K562 (cell line): Measurements from ENCODE around the gene CELA3A. TPM values are rescaled to one million over a fixed set of nuclear protein-coding genes. Genes with fewer than 3 reads are reported as not detected.
"Not testable (repeated sequence)": the region's sequence is repeated elsewhere in the genome, so short reads cannot be mapped to it uniquely, and the experiment has no call there.

ENCODE experiments used
- ATAC-seq: fragments of 200-7000 bp; cut with Tn5 transposase; 3 replicates; pipeline ENCODE4 v1.9.1; 2020; ENCODE audit warnings: moderate library complexity
- BruUV-seq: library from RNA; stranded (reverse); fragments of 400-500 nt; replicated peaks from 2 replicates; lab custom pipeline; 2021; lab: Mats Ljungman, UMichigan
- CTCF ChIA-PET: fragments of 300-600 bp; formaldehyde crosslinking; extraction: SDS; loops from one replicate; lab custom pipeline; 2021; ENCODE audit warnings: low intra/inter-chr PET ratio; lab: Yijun Ruan, JAX
- POLR2A ChIA-PET: fragments of 300-600, 350-650 bp; sonication (Branson Sonifier 250); formaldehyde crosslinking; extraction: SDS; loops from one replicate; lab custom pipeline; 2021; ENCODE audit warnings: antibody characterized with exemption, inconsistent platforms; lab: Yijun Ruan, JAX
- DNase-seq, 4 experiments: peaks; one replicate each; pipeline versions ENCODE4 v3.0.0 to v3.0.0-alpha.2; 2011 to 2018; ENCODE audit warnings: low spot score in 3 of 4, mixed read lengths in 3 of 4; ENCODE audit errors: extremely low read depth in 1 of 4
- FAIRE-seq: peaks from 2 replicates; lab custom pipeline; 2011; peaks lifted over from hg19 to GRCh38; lab: Jason Lieb, UNC
- H2AFZ ChIP-seq: 2 replicates; pipeline ENCODE4 v1.6.0; 2011; ENCODE audit warnings: low read depth, low read length, control low read depth, inconsistent platforms
- H3K27ac ChIP-seq: fragments of 200-600 bp; 3 replicates; pipeline ENCODE4 v1.8.0; 2011; ENCODE audit warnings: low read depth, mild to moderate bottlenecking, control low read depth, inconsistent platforms, low read length, moderate library complexity, mixed read lengths; ENCODE audit errors: extremely low read depth
- H3K27me3 ChIP-seq, 2 experiments: fragments of 300-600 bp in 1 of 2; 2 replicates in 1 of 2; 3 replicates in 1 of 2; pipeline versions ENCODE4 v1.6.0 to v1.8.0; 2011; ENCODE audit warnings: inconsistent platforms in 2 of 2, low read length in 2 of 2, mild to moderate bottlenecking in 1 of 2, mixed read lengths in 1 of 2, moderate library complexity in 1 of 2; ENCODE audit not compliant: control insufficient read depth in 2 of 2, insufficient read depth in 2 of 2
- H3K36me3 ChIP-seq: fragments of 300-600 bp; 3 replicates; pipeline ENCODE4 v1.8.0; 2011; ENCODE audit warnings: mild to moderate bottlenecking, low read length, inconsistent platforms; ENCODE audit not compliant: control insufficient read depth, insufficient read depth
- H3K4me1 ChIP-seq, 2 experiments: fragments of 200-600 bp in 1 of 2; replicated peaks in 1 of 2; 2 replicates in 1 of 2; 3 replicates in 1 of 2; pipeline versions ENCODE4 v1.5.1 to v1.8.0; 2011; ENCODE audit warnings: inconsistent platforms in 2 of 2, low read length in 2 of 2, mild to moderate bottlenecking in 1 of 2, mixed read lengths in 1 of 2, moderate library complexity in 1 of 2; ENCODE audit not compliant: control insufficient read depth in 2 of 2, insufficient read depth in 2 of 2
- H3K4me2 ChIP-seq: 2 replicates; pipeline ENCODE4 v1.6.1; 2011; ENCODE audit warnings: low read length, control low read depth, inconsistent platforms, mixed read lengths; ENCODE audit not compliant: insufficient read depth
- H3K4me3 ChIP-seq: fragments of 200-600 bp; sonication (generic), shearing (Covaris generic); 2 replicates; pipeline ENCODE4 v1.5.1; 2016; ENCODE audit warnings: control low read depth, inconsistent platforms
- H3K79me2 ChIP-seq: fragments of 200-600 bp; 3 replicates; pipeline ENCODE4 v1.8.0; 2011; ENCODE audit warnings: low read length, inconsistent platforms; ENCODE audit not compliant: control insufficient read depth, insufficient read depth
- H3K9ac ChIP-seq, 2 experiments: 2 replicates each; pipeline versions ENCODE4 v1.6.0 to v1.6.1; 2011; ENCODE audit warnings: low read depth in 2 of 2, low read length in 2 of 2, control low read depth in 1 of 2, inconsistent platforms in 1 of 2, mild to moderate bottlenecking in 1 of 2, mixed read lengths in 1 of 2; ENCODE audit not compliant: insufficient read depth in 1 of 2
- H3K9me1 ChIP-seq: one replicate; pipeline ENCODE4 v1.6.0; 2011; ENCODE audit warnings: inconsistent platforms, mild to moderate bottlenecking, low read length, moderate library complexity; ENCODE audit not compliant: control insufficient read depth, insufficient read depth
- H3K9me3 ChIP-seq: replicated peaks from 2 replicates; pipeline ENCODE4 v1.5.1; 2011; ENCODE audit warnings: low read depth, low read length, inconsistent platforms; ENCODE audit not compliant: control insufficient read depth, insufficient read depth
- H4K20me1 ChIP-seq: replicated peaks from 2 replicates; pipeline ENCODE4 v1.6.1; 2011; ENCODE audit warnings: low read length, inconsistent platforms, mixed read lengths; ENCODE audit not compliant: control insufficient read depth, insufficient read depth
- NFIC ChIP-seq: fragments of 450-650 bp; IDR thresholded peaks from 2 replicates; pipeline ENCODE4 v1.6.1; 2017; ENCODE audit warnings: mild to moderate bottlenecking, inconsistent platforms
- WGBS: fragments of 100-300 bp; shearing (Covaris generic); methylation state at CpG from one replicate; pipeline ENCODE4 v1.1.6; 2016; ENCODE audit warnings: low coverage, mixed read lengths; ENCODE audit not compliant: insufficient coverage; ENCODE audit errors: missing lambda C conversion rate; 5-methylcytosine and 5-hydroxymethylcytosine counted together
- in situ Hi-C: fragments of 300-500 bp; cut with MboI; formaldehyde crosslinking; loops from 4 replicates; pipeline ENCODE4 v1.15.0; 2018; ENCODE audit warnings: inconsistent platforms, mixed read lengths
- intact Hi-C: fragments of 100-400 bp; cut with micrococcal nuclease; formaldehyde crosslinking; loops from 2 replicates; pipeline ENCODE4 v1.14.2; 2022
- polyA plus RNA-seq, 8 experiments: library from polyadenylated mRNA; depleted of rRNA in 4 of 8; stranded (reverse) in 5 of 8; unstranded in 3 of 8; fragments of >200 nt; fragmentation: Nextera tagmentation in 2 of 8; fragmentation: Illumina TruSeq in 1 of 8; extraction: Ambion mirVana in 2 of 8; extraction: Trizol in 1 of 8; gene quantifications; 2 replicates each; pipeline versions ENCODE4 v1.2.1 to v1.2.3, GENCODE V29; 2011 to 2014; ENCODE audit warnings: inconsistent platforms in 1 of 8, missing spikeins in 1 of 8
- total RNA-seq, 7 experiments: library from RNA; depleted of rRNA in 6 of 7; stranded (reverse); fragments of >200 nt in 6 of 7; fragmentation: Illumina TruSeq in 2 of 7; extraction: Trizol in 2 of 7; gene quantifications; 2 replicates each; pipeline versions ENCODE4 v1.2.1 to v1.2.3, GENCODE V29; 2011 to 2021; ENCODE audit warnings: low replicate concordance in 1 of 7

The CELA3A gene
- total and polyA plus RNA-seq, 9 of the 15 experiments (the other 6 are each of a cell fraction or from before 2014, with no cell fraction given): 5.4 TPM; not detected in 8

DNA sequence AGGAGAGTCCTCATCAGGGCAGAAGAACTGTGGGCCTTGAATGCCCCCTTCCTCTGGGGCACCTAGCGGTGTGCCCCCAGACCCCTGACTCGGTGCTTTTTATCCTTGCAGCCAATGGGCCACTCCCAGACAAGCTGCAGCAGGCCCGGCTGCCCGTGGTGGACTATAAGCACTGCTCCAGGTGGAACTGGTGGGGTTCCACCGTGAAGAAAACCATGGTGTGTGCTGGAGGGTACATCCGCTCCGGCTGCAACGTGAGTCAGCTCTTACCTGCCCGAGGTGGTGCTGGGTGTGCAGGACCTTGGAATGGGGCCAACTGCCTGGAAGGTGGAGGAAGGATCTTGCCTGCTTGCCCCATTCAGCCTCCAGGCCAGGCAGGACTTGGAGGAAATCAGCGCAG is 5.8 kb downstream of the CELA3A start:
- H3K27me3 ChIP-seq, FAIRE-seq, POLR2A ChIA-PET, H3K4me2 ChIP-seq, H3K9me1 ChIP-seq, H3K9me3 ChIP-seq, ATAC-seq, BruUV-seq, CTCF ChIA-PET, DNase-seq, intact Hi-C loops, H3K4me1 ChIP-seq, H2AFZ ChIP-seq, H3K36me3 ChIP-seq, H3K79me2 ChIP-seq, in situ Hi-C loops, H3K4me3 ChIP-seq, H4K20me1 ChIP-seq, H3K27ac ChIP-seq: not testable (repeated sequence)
- 28% methylated on average over 9 of the region's 10 CpGs for WGBS
- H3K9ac ChIP-seq: peak overlapping the region in 1 of 2 experiments; percentile 56; a peak in 1 of 4 replicates
- TF ChIP-seq NFIC: peak; percentile 45

- H3K36me3 ChIP-seq, FAIRE-seq, H3K79me2 ChIP-seq, H3K9me3 ChIP-seq, H3K9ac ChIP-seq, ATAC-seq, intact Hi-C loops, H3K4me2 ChIP-seq, CTCF ChIA-PET, H3K27ac ChIP-seq, DNase-seq, H4K20me1 ChIP-seq, H2AFZ ChIP-seq, BruUV-seq, H3K27me3 ChIP-seq, H3K4me1 ChIP-seq, in situ Hi-C loops, H3K9me1 ChIP-seq, H3K4me3 ChIP-seq: not testable (repeated sequence)
- WGBS: 44% methylated on average over 10 of the region's 11 CpGs
- POLR2A ChIA-PET: interaction anchor here (0.9 kb wide), 1 partner anchor 101 kb away, joined by 3 read pairs; no protein-coding TSS in a partner anchor
Observed at GRCh38 chr1:22009566-22009965, 8.1 kb downstream of the CELA3A start.

GRCh38 chr1:22012752-22013151 is 11.3 kb downstream of the CELA3A start:
- H3K4me2 ChIP-seq, H3K9me1 ChIP-seq, BruUV-seq, POLR2A ChIA-PET, intact Hi-C loops, H3K27me3 ChIP-seq, H3K4me3 ChIP-seq, in situ Hi-C loops, H2AFZ ChIP-seq, H3K4me1 ChIP-seq, ATAC-seq, H3K79me2 ChIP-seq, H3K36me3 ChIP-seq, H4K20me1 ChIP-seq, FAIRE-seq, H3K9me3 ChIP-seq, DNase-seq, CTCF ChIA-PET, H3K9ac ChIP-seq, H3K27ac ChIP-seq: not testable (repeated sequence)
- WGBS: 20% methylated on average over 4 of the region's 4 CpGs
